GM15510 (cell line): ENCODE measurements around the gene ITPR1.

Experiments used
- POLR2A ChIP-seq: IDR thresholded peaks from 3 replicates; pipeline ENCODE4 v1.6.1; 2011; ENCODE audit warnings: borderline replicate concordance; ENCODE audit not compliant: insufficient read length; ENCODE audit errors: extremely low read depth

ITPR1 gene

DNA sequence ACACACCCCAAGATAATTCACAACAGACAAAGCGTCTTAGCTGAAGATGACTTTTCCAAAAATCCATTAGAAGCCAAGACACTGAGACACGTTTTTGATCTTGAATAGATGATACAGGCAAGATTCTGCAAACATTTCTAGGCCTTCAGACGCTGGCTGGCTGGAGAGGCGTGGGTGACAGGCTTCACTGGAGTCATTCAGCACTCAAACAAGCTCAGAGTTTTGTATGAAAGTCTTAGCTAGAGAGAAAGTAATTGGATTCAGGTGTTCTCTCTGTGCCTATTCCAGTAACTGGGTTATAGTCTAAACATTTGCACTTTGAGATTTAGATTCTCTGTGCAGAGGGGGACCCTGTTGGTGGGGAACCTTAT lies 338.4 kb downstream of the ITPR1 start:
- TF ChIP-seq POLR2A, result no peak

DNA sequence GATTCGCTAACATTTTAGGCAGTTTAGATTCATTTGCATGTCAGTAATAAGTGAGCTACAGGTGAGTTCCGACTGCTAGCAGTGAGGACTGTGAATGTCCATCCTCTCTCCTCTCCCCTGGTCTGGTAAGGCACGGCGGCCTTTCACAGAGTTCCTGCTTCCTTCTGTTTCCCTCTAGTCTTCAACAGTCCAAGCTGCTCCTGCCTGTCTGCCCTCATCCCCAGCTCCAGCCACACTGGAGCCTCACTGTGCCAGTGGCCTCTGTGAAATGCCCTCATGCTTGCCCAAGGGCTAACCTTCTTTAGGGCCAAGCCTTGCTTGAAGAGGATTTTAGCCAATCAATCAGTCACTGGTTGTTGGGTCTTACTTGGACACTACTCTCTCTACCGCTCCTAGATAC lies 340.3 kb downstream of the ITPR1 start:
- TF ChIP-seq POLR2A, result no peak

DNA sequence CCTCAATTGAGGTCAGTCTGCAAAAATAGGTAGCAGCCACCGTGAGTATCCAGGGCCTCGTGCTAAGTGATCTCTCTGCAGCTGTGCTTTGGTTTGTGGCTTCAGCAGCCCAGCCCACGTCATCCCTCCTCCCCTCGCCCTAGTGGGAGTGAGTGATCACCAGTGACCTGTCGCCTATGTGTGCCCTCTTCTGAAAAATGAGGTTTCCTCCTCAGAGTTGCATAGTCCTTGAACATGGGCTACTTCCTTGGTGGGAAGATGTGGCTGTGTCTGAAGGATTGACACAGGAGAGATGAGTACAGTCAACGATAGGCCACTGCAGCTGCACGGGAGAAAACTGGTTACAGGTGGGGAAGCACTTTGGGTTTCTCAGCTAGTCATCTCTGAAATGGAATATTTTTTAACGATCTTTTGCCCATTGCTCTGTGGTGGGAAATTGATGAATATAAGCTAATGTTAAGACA lies 341.3 kb downstream of the ITPR1 start:
- no peak for TF ChIP-seq POLR2A

DNA sequence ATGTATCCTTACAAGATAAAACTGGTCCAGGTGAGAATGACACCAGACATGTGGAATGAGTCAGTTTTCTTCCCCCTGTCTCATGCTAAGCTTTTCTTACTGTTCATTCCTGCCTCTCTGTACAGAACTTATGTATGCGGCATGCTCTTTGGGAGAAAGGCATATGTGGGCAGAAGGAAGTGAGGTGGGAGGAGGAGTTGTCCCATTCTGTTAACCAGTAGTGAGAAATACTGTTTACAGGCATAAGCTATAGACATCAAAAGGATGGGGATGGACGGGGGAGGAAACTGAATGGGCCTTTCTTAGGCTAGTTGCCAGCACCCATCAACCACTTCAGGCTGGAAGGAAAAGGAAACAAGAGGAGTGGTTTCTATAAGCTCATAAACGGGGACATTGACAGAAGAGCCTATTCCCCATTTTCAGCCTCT lies 342.5 kb downstream of the ITPR1 start:
- TF ChIP-seq POLR2A, result no peak

DNA sequence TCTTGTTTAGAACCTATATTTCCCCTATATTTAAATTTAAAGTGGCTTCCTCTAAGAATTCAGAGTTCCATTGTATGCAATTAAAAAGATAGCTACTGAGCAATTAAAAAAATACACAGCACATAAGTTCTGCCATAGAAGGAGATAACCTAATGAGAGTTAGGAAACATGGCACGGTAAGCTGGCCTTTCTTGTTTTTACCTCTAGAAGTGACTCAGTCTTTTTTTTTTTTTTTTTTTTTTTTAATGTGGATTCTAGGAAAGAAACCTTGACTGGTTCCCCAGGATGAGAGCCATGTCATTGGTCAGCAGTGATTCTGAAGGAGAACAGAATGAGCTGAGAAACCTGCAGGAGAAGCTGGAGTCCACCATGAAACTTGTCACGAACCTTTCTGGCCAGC lies 343.4 kb downstream of the ITPR1 start:
- no peak for TF ChIP-seq POLR2A

DNA sequence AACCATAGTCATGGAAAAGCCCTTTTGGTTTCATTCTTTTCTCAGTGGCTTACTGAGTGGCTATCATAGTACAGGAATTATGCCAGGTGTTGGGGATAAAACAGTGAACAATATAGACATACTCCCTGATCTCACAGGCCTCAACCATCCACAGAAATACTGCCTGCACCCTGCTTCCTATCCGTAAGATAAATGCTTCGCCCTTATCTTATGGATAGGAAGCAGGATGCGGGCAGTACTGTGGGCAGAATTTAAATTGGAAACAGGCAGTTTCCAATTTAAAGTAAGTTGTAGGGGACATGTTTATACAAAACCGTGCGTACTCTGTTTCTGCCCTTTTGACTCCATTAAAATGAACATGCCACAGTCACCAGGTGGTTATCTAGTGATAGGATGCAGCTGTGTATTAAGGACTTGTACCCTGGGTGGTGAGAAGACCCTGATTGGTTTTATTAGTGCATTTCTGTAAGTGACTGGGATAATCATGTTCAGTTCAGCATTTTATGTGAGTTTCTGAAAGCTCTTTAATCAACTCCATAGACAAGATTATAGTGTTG lies 344.3 kb downstream of the ITPR1 start:
- TF ChIP-seq POLR2A, result no peak

DNA sequence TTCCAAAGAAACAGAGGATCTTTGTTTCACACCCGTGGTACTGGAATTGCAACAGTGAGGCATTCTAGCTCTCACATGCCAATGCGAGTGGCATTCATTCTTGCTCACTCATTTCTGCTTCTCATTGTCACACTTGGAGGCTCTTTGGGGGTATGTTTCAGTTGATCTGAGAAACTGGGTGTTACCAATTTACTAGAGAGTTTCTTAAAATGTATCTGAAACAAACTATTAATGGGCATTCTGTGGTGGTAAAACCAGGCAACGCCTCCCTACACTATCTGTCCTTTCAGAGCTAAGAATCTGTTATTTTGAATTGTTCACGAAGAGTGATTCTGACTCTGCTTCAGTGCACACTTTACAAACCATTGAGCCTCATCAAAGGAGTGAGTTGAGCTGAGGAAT lies 345.5 kb downstream of the ITPR1 start:
- TF ChIP-seq POLR2A, result no peak

DNA sequence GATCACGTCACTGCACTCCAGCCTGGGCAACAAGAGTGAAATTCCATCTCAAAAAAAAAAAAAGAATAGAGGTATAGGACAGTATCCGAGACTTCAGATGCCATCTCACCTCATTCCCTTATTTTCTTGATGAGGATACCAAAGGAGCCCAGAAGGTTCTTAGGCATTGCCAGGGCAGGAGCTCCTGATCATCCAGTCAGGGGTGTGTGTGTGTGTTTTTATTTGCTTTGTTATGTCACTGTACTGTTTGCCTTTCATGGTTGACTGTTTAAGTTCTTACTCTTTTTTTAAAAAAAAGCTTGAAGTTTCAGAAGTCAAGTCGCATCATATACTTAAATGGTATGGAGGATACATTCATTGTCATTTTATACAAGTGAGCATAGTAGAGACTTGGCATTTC lies 346.1 kb downstream of the ITPR1 start:
- TF ChIP-seq POLR2A, result no peak

DNA sequence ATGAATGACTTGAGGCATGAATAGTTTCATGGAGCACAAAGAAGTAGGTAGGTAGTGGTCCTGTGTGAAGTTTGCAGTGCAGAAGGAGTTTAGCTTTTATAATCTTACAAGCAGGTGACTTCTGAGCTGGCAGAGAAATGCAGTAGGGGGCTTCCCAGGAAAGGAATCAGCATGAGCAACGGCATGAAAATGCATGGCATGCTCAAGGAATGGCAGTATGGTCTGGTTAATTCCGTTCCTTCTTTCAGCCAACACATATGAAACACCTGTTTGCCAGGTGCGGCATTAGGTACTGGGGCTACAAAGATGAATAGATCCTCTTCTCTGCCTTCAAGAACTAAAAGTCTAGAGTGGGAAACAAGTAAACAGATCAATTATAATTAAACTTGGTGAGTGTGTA lies 348.1 kb downstream of the ITPR1 start:
- TF ChIP-seq POLR2A, result no peak

DNA sequence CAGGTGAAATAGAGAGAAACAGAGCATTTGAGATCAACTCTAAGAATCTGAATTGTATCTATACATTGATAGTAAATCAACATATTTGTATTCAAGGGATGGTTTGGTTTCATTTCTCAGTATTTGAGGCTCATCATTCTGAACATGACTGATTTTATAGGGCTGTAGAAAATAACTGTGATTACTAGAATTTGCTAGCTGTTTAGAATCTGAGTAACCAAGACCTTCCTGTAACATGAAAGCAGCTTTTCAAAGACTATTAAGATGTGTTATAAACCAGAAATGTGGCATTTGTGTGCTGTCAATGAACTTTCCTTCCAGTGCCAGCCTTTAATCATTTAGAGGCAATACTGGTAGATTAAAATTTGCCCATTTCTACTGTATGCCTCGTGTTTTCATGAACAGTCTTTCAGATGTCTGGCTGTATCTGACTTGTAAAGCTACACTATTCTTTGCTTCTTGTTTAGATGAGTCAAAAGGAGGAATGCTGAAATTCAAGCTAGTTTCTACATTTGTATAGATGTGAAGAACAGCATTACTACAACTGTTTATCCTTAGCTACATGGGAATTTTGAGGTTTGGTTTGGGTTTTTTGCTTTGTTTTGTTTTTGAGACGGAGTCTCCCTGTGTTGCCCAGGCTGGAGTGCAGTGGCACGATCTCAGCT lies 348.8 kb downstream of the ITPR1 start:
- TF ChIP-seq POLR2A, result no peak

DNA sequence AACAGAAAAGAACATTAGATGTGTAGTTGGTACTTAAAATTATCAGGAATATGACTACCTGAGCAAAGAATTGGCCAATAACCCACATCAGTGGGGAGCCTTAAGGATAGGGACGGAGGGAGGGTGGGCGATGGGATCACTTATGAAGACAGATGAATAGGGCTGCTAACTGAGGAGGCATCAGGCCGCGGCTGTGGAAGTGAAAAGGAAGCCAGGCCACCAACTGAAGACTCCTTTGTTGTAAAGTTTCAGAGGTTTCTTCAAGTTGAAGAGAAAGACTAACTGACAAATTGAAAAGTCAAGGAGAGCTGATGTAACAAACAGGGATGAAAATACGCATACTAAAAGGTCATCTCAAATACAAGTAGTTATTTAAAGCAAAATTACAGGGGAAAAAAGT lies 350.5 kb downstream of the ITPR1 start:
- no peak for TF ChIP-seq POLR2A

DNA sequence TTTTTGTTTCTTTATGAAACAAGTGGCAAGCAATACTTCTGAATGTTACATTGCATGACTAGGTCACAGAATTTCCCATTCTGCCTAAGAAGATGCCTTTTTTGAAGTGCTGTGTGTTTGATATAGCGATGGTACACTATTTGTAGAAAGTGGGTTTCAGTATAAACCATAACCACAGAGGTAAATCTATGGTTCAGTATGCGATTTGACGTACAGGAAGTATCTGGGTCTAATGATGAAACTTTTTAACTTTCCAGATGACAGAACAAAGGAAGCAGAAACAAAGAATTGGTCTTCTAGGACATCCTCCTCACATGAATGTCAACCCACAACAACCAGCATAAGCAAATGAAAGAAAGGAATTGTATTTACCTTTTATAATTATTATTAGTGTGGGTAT lies 352.7 kb downstream of the ITPR1 start:
- no peak for TF ChIP-seq POLR2A

DNA sequence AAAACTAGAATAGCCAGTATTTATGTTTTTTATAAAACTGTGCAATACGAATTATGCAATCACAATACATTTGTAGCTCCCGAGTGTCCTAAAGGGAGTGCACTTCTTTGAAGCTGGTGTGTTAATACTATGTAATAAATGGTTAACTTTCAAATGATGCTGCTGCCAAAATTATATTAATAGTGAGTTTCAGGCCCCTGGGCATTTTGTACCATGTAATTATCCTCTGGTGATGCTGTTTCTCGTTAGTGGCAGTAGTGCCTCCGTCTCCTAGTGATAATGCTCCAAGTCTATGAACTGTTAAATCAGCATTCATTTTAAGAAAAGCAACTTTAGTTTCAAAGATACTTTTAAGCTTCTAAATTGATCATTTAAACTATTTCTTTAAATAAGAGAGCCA lies 353.4 kb downstream of the ITPR1 start:
- no peak for TF ChIP-seq POLR2A

DNA sequence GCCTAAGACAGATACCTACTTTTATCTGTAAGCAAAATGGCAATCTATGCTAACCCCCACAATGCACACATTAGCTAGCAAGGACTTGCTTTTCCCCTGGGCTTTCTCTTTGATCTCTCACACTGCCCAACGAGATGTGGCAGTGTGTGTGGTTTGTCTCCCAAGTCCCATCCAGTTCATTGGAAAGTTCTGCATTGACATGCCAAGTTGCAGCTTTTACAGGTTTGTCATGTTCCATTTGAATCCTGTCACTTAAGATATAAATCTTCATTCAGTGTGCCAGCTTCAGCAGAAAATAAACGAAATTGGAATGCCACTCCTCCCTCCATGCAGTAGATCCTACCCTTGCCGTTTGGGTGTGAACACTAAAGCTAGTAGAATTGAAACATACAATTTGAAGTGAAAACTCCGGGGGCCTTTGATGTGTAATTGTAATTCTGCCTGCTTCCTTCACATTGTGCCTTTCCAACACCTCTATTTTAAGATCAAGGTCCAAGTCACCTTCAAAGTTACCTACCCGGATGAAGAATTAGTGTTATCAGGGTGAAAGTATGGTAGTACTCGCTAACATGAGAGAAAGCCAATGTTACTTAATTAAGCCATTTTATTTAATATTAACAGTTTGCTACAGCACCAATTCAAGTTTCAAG lies 355.2 kb downstream of the ITPR1 start:
- TF ChIP-seq POLR2A, result no peak

DNA sequence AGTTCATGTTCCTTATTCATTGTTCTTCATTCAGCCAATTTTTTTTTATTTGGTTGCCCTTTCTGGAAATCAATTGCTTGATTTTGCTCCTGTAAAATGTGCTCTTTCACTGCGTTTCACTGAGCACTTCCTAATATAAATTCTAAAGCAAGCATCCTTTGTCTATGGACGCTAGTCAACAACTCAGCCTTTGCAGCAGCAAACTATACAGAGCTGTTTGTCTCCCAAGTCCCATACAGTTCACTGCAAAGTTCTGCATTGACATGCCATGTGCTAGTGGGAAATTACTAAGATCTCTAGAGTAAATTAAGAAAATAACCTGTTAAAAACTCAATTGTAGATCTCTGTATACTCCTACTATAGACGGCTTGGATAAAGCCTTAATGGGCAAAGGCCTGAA lies 356.0 kb downstream of the ITPR1 start:
- no peak for TF ChIP-seq POLR2A

DNA sequence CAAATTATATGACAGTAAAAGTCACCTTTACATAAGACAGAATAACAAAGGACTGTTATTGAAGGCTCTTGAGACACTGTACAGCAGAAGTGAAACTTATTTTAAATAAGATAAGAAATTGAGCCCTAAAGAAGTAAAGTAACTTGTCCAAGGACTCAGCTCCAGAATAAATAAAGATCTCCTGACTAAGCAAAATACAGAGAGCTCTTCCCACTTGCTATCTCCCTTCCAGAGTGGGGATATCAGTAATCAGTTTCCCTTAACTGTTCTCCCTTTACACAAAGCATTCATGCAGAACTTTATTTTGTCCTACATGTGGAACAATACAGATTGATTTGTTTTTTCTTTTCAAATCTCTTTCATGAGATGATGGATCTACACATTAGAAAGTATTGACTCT lies 356.6 kb downstream of the ITPR1 start:
- no peak for TF ChIP-seq POLR2A

DNA sequence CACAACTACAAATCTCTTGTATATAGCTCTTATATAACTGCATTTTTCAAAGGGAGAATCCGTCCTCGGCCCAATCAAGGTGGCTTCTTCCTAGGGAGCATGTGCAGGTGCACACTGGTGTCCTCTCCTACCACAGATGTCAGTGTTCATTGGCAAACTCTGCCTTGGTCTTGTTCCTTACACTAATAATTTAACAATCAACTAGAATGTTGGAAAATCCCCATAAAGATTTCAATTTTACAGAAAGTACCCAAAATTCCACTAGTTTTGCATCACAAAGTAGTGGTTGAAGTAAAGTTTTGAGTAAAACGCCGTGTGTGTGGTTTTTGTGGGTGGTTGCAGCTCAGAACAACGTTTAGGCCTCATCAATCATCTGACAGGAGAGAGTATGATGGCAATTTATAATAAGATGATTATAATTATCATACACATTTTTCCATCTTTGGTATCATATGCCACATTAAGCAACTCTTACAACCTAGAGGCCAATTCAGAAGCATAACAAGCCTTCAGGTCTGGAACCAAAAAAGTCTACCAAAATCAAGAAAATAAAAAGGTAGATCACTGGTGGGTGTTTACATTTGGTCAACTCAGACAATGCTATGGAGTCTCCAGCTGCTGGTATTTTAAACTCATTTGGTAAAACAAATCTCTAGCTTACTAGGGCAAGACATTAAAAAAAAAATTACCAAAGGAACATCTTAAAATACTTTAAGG lies 357.2 kb downstream of the ITPR1 start:
- TF ChIP-seq POLR2A, result no peak

DNA sequence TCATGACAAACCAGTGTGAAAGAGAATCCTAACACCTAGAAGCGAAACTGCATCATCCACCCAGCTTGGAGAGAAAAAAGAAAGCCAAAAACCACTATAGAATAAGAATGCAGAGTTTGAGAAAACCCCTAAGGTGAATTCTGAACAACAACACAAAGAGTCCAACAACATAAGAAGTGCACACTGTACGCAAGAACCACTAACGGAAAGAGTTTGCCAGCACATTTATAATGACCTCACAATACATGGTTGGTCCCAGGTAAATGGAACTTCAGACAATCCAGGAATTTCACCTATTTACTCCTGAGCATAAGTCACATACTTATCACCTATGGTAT lies 357.7 kb downstream of the ITPR1 start:
- TF ChIP-seq POLR2A, result no peak
